Pancreas (tissue), 10 donors: ENCODE data around the gene TNRC6C. TPM values are rescaled to one million over a fixed set of nuclear protein-coding genes. Genes with fewer than 3 reads are reported as not detected.

Experiments
- ATAC-seq, 4 donors: fragments of 200-7000 bp; cut with Tn5 transposase; one replicate each; pipeline versions ENCODE4 v1.8.0 to v1.9.1; 2020; ENCODE audit warnings: mild to moderate bottlenecking in 4 of 4, moderate library complexity in 4 of 4
- DNase-seq, 6 donors: peaks; one replicate each; pipeline ENCODE4 v3.0.0-alpha.2; 2020
- FAIRE-seq: peaks from 2 replicates; lab custom pipeline; 2012; peaks lifted over from hg19 to GRCh38; lab: Jason Lieb, UNC
- H3K27ac ChIP-seq, 4 donors: fragments of 200-600 bp; sonication (generic); 1 replicate in 3 of 4; 2 replicates in 1 of 4; pipeline versions ENCODE4 v1.5.0 to v1.8.0; 2020
- H3K27me3 ChIP-seq, 4 donors: fragments of 200-600 bp; one replicate each; pipeline ENCODE4 v1.8.0; 2021
- H3K36me3 ChIP-seq, 3 donors: fragments of 200-600 bp; sonication (generic) in 1 of 3; one replicate each; pipeline versions ENCODE4 v1.5.0 to v1.8.0; 2020 to 2021
- H3K4me1 ChIP-seq, 3 donors: fragments of 200-600 bp; one replicate each; pipeline ENCODE4 v1.8.0; 2021
- H3K4me3 ChIP-seq, 4 donors: fragments of 200-600 bp; sonication (generic) in 2 of 4; one replicate each; pipeline versions ENCODE4 v1.5.0 to v1.8.0; 2020 to 2021
- H3K9me3 ChIP-seq, 4 donors: fragments of 200-600 bp; one replicate each; pipeline ENCODE4 v1.8.0; 2021
- WGBS, 2 donors: extraction: QIAGEN DNeasy Blood & Tissue Kit; methylation state at CpG; one replicate each; pipeline ENCODE4 v1.1.7; 2013; 5-methylcytosine and 5-hydroxymethylcytosine counted together
- intact Hi-C, 3 donors: fragments of 100-400 bp; cut with DNase I; formaldehyde crosslinking; loops; one replicate each; pipeline versions ENCODE4 v1.11.1 to v1.14.2; 2022
- polyA plus RNA-seq, 2 donors: library from polyadenylated mRNA; stranded (reverse); fragments of 200-250 nt; gene quantifications; one replicate each; pipeline ENCODE4 v1.2.3, GENCODE V29; 2013
- total RNA-seq, 6 donors: library from RNA; stranded (reverse); fragmentation: NEBNext Ultra II Directional in 4 of 6; extraction: Animal tissue kit (Norgen Biotek cat#: 25700) in 4 of 6; gene quantifications; one replicate each; pipeline versions ENCODE4 v1.2.1 to v1.2.4, GENCODE V29; 2021 to 2023
- TF ChIP-seq, protein P1 (sequence below), 4 donors: fragments of 200-600 bp; sonication (generic) in 3 of 4; IDR thresholded peaks; one replicate each; pipeline versions ENCODE4 v1.5.0 to v1.8.0; 2021; ENCODE audit warnings: antibody characterized with exemption in 4 of 4
- donor health status: healthy with polysubstance abuse.
- donor health status: DM: no; HTN: no; CAD: no; lungs with moderate emphysema.
- donor health status: DM: no; HTN: no; CAD: no.
- donor health status: control.
- donor health status: control.
- donor health status: Bipolar disorder and iron deficiency.
- donor health status: DM: yes; HTN: yes; CAD: no.
- donor health status: DM: no; HTN: no; CAD: no.
- donor health status: DM: no; HTN: no; CAD: no.
- donor health status: DM: yes; HTN: yes; CAD: no.

Gene TNRC6C
- total and polyA plus RNA-seq, 8 donors = 4.0 to 15.5 (median 7.7) TPM

DNA sequence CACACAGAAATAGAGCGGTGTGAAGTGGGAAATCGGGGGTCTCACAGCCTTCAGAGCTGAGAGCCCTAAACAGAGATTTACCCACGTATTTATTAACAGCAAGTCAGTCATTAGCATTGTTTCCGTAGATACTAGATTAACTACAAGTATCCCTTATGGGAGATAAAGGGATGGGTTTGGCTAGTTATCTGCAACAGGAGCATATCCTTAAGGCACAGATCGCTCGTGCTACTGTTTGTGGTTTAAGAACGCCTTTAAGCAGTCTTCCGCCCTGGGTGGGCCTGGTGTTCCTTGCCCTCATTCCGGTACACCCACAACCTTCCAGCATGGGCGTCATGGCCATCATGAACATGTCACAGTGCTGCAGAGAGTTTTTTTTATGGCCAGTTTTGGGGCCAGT lies 143.0 kb downstream of the TNRC6C start:
- ATAC-seq (no peak), DNase-seq (no peak), FAIRE-seq (no peak)
- TF ChIP-seq, protein P1, sequence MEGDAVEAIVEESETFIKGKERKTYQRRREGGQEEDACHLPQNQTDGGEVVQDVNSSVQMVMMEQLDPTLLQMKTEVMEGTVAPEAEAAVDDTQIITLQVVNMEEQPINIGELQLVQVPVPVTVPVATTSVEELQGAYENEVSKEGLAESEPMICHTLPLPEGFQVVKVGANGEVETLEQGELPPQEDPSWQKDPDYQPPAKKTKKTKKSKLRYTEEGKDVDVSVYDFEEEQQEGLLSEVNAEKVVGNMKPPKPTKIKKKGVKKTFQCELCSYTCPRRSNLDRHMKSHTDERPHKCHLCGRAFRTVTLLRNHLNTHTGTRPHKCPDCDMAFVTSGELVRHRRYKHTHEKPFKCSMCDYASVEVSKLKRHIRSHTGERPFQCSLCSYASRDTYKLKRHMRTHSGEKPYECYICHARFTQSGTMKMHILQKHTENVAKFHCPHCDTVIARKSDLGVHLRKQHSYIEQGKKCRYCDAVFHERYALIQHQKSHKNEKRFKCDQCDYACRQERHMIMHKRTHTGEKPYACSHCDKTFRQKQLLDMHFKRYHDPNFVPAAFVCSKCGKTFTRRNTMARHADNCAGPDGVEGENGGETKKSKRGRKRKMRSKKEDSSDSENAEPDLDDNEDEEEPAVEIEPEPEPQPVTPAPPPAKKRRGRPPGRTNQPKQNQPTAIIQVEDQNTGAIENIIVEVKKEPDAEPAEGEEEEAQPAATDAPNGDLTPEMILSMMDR (IDR thresholded peaks at IDR 0.05) = no peak
- Histone ChIP-seq H3K4me1 (no peaks in the 10 kb centered on the region), H3K27ac (no peak overlapping the region), H3K4me3 (no peak overlapping the region), H3K36me3 (peaks cover 0 to 23% (median 8%) of the 10 kb centered on the region in 3 donors), H3K27me3 (no peaks in the 10 kb centered on the region), H3K9me3 (no peaks in the 10 kb centered on the region)
- intact Hi-C loops = no loop called here
- 94 to 96% methylated on average over 10 of the region's 10 CpGs for WGBS, 2 donors

DNA sequence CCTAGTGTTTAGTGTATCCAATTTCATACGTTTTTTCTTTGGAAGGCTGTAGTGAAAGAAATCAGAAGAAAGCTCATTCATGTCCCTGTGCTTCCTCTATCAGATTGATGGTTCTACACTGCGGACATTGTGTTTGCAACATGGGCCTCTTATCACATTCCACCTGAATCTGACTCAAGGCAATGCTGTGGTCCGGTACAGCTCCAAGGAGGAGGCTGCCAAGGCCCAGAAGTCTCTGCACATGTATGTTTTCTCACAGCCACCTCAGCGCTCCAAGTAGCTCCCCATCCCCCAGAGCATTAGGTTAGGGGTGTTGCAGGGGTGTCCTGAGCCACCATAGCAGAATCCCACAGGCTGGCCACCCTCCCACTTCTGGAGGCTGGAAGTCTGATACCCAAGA lies 144.8 kb downstream of the TNRC6C start:
- H3K27me3 ChIP-seq = no peaks in the 10 kb centered on the region
- no peak overlapping the region for H3K4me3 ChIP-seq
- DNase-seq (no peak), FAIRE-seq (no peak), ATAC-seq (peak in 3 of 4 donors; percentile 46 to 71 (median 61))
- TF ChIP-seq, protein P1 (IDR thresholded peaks at IDR 0.05) = no peak
- 28 to 44% methylated on average over 4 of the region's 4 CpGs for WGBS, 2 donors
- peaks cover 0 to 11% (median 0%) of the 10 kb centered on the region in 3 donors for H3K36me3 ChIP-seq
- intact Hi-C loops = no loop called here
- H3K27ac ChIP-seq = no peak overlapping the region
- no peaks in the 10 kb centered on the region for H3K4me1 ChIP-seq
- H3K9me3 ChIP-seq = no peaks in the 10 kb centered on the region

GRCh38 chr17:78104540-78104941 lies 146.0 kb downstream of the TNRC6C start:
- H3K4me1 ChIP-seq = no peaks in the 10 kb centered on the region
- ATAC-seq (no peak), DNase-seq (peak in 1 of 6 donors; percentile 53), FAIRE-seq (no peak)
- no peaks in the 10 kb centered on the region for H3K27me3 ChIP-seq
- H3K36me3 ChIP-seq = no peaks in the 10 kb centered on the region
- H3K27ac ChIP-seq = no peak overlapping the region
- 96 to 97% methylated on average over 28 of the region's 28 CpGs for WGBS, 2 donors
- intact Hi-C loops = no loop called here
- H3K4me3 ChIP-seq = no peak overlapping the region
- TF ChIP-seq, protein P1 (IDR thresholded peaks at IDR 0.05) = no peak
- H3K9me3 ChIP-seq = no peaks in the 10 kb centered on the region

DNA sequence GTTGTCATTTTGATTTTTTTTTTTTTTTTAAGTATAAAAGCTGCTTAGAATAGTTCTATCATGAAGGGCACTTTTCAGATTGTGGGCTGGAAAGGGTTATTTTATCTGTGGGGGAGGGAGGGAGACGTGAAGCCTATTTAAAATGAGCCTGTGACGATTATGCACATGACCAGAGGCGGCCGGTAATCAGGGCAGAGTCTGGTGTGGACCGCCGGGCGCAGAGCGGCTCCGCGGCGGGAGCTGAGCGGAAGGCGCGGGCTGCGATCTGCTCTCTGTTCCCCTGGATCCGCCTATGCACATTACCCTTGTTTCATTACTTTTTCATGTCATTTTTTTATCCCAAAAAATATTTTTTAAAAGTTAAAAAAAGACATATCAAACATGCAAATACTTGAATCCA lies 146.6 kb downstream of the TNRC6C start:
- H3K36me3 ChIP-seq = no peaks in the 10 kb centered on the region
- WGBS, 2 donors = 89 to 90% methylated on average over 16 of the region's 16 CpGs
- DNase-seq = no peak

DNA sequence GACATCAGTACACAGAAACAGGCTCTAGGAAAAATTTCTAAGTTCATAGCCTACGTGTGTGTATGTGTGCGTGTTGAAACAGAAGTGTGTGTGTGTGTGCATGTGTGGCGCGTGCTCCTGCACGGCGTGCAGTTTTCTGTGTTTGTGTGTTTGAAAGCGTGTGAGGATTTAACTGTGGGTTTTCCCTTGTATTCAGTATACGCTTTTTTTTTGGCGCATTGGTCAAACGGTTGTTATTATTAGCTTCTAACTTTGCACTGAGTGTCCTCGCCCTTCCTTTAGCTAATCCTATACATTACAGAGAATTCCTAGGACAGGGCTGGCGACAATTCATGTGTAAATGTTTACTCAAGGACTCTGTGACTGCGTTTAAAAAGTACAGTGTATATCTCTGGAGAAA lies 147.0 kb downstream of the TNRC6C start:
- 82 to 83% methylated on average over 13 of the region's 13 CpGs for WGBS, 2 donors
- DNase-seq (no peak), FAIRE-seq (no peak), ATAC-seq (no peak)
- H3K9me3 ChIP-seq = no peaks in the 10 kb centered on the region
- H3K4me1 ChIP-seq = no peaks in the 10 kb centered on the region
- H3K27me3 ChIP-seq = no peaks in the 10 kb centered on the region
- TF ChIP-seq, protein P1 (IDR thresholded peaks at IDR 0.05) = no peak
- intact Hi-C loops = no loop called here
- H3K4me3 ChIP-seq = no peak overlapping the region
- H3K36me3 ChIP-seq = no peaks in the 10 kb centered on the region
- no peak overlapping the region for H3K27ac ChIP-seq

More for the DNA sequence above, 146.6 kb downstream of the TNRC6C start:
- H3K27me3 ChIP-seq = no peaks in the 10 kb centered on the region
- no peak overlapping the region for H3K27ac ChIP-seq
- FAIRE-seq (no peak), ATAC-seq (no peak)
- no peaks in the 10 kb centered on the region for H3K4me1 ChIP-seq
- no peaks in the 10 kb centered on the region for H3K9me3 ChIP-seq
- intact Hi-C loops = no loop called here
- H3K4me3 ChIP-seq = no peak overlapping the region
- TF ChIP-seq, protein P1 (IDR thresholded peaks at IDR 0.05) = no peak
